Suppressor macrophage treated with lipopolysaccharide for 4 hours (primary cell): ENCODE results near the gene SMPD1.

Experiments
- DNase-seq: peaks from one replicate; pipeline ENCODE4 v3.0.0-alpha.2; 2020

The SMPD1 gene

DNA sequence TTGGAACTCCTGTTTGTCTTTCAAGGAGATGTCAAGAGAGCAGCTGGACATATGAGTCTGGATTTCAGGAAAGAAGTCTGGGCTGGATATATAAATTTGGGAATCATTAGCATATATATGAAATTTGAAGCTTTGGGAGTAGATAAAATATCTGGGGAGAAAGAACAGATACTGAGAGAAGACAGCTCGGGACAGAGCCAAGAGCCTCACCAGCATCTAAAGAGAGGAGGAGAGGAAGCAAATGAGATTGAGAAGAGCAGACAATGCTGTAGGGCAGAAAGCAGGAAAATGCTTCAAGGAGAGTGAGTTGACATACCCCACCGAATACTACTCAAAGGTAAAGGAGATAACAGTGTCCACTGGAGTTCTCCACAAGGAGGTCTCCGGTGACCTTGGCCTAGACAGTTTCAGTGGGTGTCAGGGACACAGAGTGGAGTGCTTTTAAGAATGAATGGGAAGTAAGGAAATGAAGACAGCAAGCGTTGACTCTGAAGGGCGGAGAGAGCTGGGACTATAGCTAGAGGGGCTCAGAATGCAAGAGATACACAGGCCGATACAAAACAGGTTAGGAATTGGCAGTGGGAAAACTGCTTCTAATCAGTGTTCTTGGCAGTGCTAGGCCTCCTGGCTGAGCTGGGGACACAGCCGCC is 27.8 kb downstream of the SMPD1 start:
- no peak for DNase-seq

GRCh38 chr11:6418557-6419008 is 28.3 kb downstream of the SMPD1 start:
- DNase-seq: no peak

DNA sequence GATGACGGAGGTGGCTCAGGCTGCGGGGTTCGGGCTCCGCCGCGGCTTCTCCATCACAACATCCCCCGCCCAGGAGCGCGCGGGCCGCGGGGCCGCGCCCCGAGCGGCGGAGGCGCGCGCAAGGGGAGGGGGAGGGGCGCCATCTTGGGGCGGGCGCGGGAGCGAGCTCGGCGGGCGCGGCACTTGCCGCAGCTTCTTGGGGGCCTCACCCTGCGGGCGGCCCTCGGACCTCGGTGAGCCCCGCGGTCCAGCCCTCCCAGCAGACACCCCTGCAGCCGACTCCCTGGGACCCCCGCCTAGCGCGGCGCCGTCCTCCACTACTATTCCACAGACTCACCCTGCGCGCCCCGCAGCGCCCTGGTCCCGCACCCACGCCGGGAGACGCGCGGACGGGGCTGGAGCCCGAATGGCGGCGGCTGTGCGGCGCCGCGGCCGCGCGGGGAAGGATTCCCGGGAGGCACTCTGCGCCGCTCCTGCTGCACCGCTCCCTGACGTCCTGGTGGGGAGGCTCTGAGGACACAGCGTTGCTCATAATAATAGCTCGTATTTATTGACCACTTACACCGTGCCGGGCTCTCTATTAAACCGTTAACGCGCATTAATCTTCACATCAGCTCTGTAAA is 28.8 kb downstream of the SMPD1 start, which contains the start of gene APBB1:
APBB1 (minus strand) TSS at position 86 of the 623 bp plus-strand sequence. CDS start 7,747 bp downstream, outside the sequence.
- DNase-seq: peak; percentile 45

DNA sequence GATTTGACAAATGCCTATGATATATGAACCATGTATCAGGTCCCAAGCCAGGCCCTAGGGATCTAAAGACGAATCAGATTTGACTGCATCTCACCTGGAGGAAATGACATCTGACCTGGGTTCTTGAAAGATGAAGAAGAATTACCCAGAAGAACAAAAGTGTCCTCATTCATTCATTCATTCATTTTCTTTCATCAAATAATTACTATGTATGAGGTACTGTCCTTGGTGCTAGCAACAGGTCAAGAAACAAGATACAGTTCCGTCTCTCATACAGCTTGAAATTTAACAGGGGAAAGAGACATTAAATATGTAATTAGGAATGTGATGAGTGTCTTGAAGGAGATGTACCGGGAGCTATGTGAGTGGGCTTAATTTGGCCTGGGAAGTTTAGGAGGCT is 30.4 kb downstream of the SMPD1 start:
- no peak for DNase-seq

GRCh38 chr11:6427516-6427915 is 37.2 kb downstream of the SMPD1 start:
- DNase-seq: no peak

DNA sequence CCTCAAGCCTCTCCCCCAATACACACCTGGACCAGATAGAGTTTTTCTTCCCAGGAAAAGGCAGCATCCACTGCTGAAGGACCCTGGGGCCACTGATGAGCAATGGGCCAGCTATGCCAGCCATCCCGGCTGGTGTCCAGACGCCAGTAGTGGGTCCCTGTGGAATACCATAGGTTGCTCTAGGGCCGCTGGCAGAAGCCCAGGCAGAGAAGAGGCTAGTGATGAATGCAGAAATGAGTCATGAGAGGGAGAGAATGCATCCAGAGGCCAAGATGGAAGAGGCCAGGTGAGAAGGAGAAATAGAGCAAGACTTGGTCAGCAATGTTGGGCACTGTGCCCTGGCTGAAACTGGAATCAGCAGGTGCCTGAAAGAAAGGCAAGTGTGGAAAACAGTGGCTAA is 41.6 kb downstream of the SMPD1 start:
- no peak for DNase-seq

DNA sequence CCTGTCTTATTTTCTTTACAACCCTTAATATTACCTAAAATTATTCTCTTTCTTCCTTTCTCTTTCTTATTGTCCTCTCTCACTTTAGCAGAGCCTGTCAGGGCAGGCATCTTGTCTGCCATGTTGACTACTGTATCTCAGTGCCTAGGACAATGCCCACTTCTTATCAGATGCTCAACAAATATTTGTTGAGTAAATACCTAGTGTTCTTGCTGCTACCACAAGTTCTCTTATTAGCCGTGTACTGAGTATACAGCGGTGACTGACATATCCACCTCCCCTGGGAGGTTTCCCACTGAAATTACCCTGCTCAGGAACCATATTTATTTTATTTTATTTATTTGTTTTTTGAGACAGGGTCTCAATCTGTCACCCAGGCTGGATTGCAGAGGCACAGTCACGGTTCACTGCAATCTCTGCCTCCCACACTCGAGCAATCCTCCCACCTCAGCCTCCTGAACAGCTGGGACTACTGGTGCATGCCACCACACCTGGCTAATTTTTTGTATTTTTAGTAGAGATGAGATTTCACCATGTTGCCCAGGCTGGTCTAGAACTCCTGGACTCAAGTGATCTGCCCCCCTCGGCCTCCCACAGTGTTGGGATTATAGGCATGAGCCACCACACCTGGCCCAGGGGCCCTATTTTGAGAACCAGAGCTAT is 43.9 kb downstream of the SMPD1 start:
- no peak for DNase-seq

DNA sequence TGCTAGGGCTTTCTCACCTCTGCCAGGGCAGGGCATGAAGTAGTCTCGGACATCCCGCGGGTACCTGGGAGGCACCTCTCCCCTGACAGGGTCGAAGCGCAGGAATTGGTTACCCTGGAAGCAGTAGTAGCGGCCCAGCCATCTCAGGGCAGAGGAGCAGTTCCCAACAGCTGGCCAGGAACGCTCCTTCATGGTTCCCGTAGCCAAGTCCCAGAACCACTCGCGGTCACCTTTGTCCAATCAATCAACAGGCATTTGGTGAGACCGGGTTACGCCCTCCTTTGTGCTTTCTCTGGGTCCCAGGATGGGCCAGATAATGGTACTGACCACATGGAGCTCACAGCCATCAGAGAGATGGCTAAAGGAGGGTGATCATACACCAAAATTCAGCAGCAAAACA is 47.1 kb downstream of the SMPD1 start:
- no peak for DNase-seq

- peak; percentile 68 for DNase-seq
Measured at GRCh38 chr11:6437993-6438392, 47.7 kb downstream of the SMPD1 start.

DNA sequence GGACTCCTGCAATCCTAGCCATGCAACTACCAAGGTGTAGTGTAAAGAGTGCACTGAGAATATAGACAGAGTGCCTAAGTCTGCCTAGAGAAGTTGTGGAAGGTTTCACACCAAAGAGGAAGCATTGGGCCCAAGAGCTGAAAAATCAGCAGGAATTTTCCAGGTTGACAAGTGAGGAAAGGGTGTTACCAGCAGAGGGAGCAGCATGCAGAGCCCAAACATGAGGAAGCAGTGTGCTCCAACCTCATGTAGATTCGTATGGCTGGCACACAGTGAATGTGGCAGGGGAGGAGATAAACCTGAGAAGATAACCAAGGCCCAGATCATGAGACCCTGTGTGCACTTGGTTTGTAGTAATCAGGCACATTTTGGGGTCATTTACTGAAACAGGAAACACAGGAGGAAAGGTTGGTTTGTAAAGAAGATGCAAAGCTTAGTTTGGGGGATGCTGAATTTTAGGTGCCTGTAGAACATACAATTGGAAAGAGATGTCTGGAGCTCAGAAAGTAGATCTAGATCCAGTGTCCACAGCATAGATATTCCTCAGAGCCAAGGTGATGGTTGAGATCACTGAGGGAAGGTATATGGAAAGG is 48.8 kb downstream of the SMPD1 start:
- peak; percentile 75 for DNase-seq

DNA sequence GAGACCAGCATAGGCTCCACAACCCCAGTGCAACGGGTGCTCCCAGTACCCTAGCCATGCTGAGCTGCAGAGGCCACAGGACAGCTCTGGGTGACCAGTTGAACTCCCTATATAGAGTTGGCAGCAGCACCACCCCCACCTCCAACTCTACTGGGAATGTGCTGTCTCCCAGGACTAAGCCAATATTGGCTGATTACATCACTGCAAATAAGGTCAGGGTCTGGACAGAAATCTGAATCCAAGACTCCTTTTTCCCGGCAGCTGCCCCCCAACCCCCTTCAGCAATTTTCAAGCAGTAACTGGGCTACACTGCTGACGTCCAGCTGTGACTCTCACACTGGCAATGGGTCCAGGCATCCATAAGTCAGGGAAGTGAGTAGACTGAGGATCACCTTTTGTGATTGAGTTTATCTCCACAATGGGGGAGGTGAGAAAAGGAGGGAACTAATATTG is 50.7 kb downstream of the SMPD1 start, which contains the start of gene HPX:
HPX (minus strand) TSS at position 82 of the 453 bp plus-strand sequence; CDS start at position 58, 24 bp downstream.
- DNase-seq: no peak

DNA sequence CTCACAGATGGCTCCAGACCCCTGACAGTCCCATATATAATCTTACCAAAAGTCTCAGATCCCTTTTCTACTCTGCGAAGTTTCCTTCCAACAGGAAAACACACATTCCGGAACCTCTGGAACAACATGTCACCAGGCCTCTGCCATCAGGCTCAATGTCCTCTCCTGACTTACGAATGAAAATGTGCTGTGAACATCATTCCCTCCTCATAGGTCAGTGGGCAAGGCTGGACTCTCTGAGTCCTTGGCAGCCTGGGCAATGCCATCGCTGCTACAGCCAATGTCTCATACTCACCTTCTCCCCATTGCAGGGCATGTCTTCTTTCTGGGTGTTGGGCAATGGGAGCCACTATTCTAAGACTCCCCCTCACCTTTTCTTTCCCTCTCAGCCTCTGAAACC is 52.2 kb downstream of the SMPD1 start:
- no peak for DNase-seq

DNA sequence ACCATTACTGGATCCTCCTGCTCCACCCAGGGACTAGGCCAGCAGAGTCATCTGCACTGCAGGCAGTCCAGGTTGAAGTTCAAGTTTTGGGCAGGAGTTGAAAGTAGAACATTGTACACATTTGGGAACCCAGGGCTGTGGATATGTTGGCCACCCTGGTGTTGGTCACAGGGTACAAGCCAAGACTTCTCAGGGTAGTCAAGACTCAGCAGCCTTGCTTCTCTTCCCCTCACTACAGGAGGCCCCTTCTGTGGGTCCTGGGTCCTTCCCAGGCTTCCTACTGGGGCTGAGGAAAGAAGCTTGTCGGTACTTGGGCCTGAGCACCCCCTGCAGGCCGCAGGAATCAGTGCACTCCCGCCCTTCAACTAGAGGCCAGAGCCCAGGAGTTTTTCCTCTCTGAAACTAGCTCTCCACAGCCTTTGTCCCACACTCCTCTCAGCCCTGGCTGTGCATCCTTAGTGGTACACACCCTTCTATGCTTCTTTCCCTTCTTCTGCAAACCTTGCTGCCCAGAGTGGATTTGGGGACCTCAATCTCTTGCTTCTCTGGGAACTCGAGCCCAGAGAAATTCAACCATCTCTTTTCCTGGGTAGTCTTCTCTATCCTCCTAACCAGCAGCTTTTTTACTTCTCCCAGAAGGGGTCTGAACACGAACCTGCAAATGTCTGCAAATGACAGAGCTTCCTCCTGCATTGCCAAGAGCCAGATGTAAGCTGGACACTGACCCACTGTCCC is 53.2 kb downstream of the SMPD1 start:
- peak; percentile 71 for DNase-seq
